B cell (primary cell): ENCODE measurements around the gene C3orf22. TPM values are rescaled to one million over a fixed set of nuclear protein-coding genes. Genes with fewer than 3 reads are reported as not detected.

ENCODE experiments used
- ATAC-seq: fragments of 200-7000 bp; cut with Tn5 transposase; one replicate; pipeline ENCODE4 v1.10.0; 2021; ENCODE audit warnings: low read depth, mild to moderate bottlenecking, moderate number of reproducible peaks, moderate library complexity
- CTCF ChIA-PET: fragments of 350-600 bp; sonication (Branson Sonifier 250); formaldehyde crosslinking; loops from one replicate; lab custom pipeline; 2021; ENCODE audit warnings: antibody characterized with exemption, inconsistent platforms; lab: Charles Lee
- POLR2A ChIA-PET: fragments of 350-600 bp; sonication (Branson Sonifier 250); formaldehyde crosslinking; loops from one replicate; lab custom pipeline; 2021; ENCODE audit warnings: antibody characterized with exemption; lab: Charles Lee
- DNase-seq: peaks from one replicate; pipeline ENCODE4 v3.0.0; 2013
- H2AFZ ChIP-seq: 2 replicates; pipeline ENCODE4 v1.6.1; 2012; ENCODE audit warnings: mild to moderate bottlenecking, low read depth, low read length; ENCODE audit not compliant: insufficient read depth, poor library complexity, severe bottlenecking
- H3K27ac ChIP-seq, 2 donors: 1 replicate in 1 of 2; 2 replicates in 1 of 2; pipeline ENCODE4 v1.5.1; 2012 to 2013; ENCODE audit warnings: low read length in 2 of 2, mild to moderate bottlenecking in 2 of 2, moderate library complexity in 1 of 2
- H3K27me3 ChIP-seq, 4 experiments: fragments of 200-600 bp in 1 of 4; sonication (generic) in 1 of 4; replicated peaks in 1 of 4; 1 replicate in 2 of 4; 2 replicates in 2 of 4; pipeline versions ENCODE4 v1.6.1 to v1.7.0; 2013 to 2016; ENCODE audit warnings: low read length in 3 of 4, mild to moderate bottlenecking in 2 of 4, mixed read lengths in 1 of 4, moderate library complexity in 1 of 4; ENCODE audit not compliant: insufficient read depth in 4 of 4, control insufficient read depth in 3 of 4; ENCODE audit errors: control extremely low read depth in 1 of 4
- H3K36me3 ChIP-seq, 2 experiments: replicated peaks in 1 of 2; 1 replicate in 1 of 2; 2 replicates in 1 of 2; pipeline versions ENCODE4 v1.6.1 to v1.7.1; 2013; ENCODE audit warnings: low read length in 1 of 2; ENCODE audit not compliant: insufficient read depth in 2 of 2, control insufficient read depth in 1 of 2; ENCODE audit errors: control extremely low read depth in 1 of 2, extremely low read depth in 1 of 2
- H3K4me1 ChIP-seq, 2 donors: fragments of 200-600 bp in 1 of 2; sonication (generic) in 1 of 2; 1 replicate in 1 of 2; 2 replicates in 1 of 2; pipeline versions ENCODE4 v1.5.1 to v1.6.1; 2013 to 2017; ENCODE audit warnings: low read length in 2 of 2; ENCODE audit not compliant: control insufficient read depth in 2 of 2, insufficient read depth in 2 of 2
- H3K4me2 ChIP-seq: replicated peaks from 2 replicates; pipeline ENCODE3; 2012; ENCODE audit warnings: mild to moderate bottlenecking, low read depth, low read length; ENCODE audit not compliant: poor library complexity, severe bottlenecking
- H3K4me3 ChIP-seq, 5 experiments: fragments of 200-600 bp in 1 of 5; sonication (generic) in 1 of 5; 1 replicate in 3 of 5; 2 replicates in 2 of 5; pipeline versions ENCODE4 v1.5.1 to v1.7.0; 2011 to 2016; ENCODE audit warnings: low read length in 4 of 5, mild to moderate bottlenecking in 4 of 5, low read depth in 2 of 5, control low read depth in 1 of 5, moderate library complexity in 1 of 5; ENCODE audit not compliant: insufficient read depth in 1 of 5; ENCODE audit errors: control extremely low read depth in 1 of 5, extremely low read depth in 1 of 5
- H3K79me2 ChIP-seq: fragments of 200-600 bp; sonication (generic); one replicate; pipeline ENCODE4 v1.6.0; 2016; ENCODE audit warnings: low read length; ENCODE audit not compliant: control insufficient read depth, insufficient read depth
- H3K9ac ChIP-seq: fragments of 200-600 bp; sonication (generic); 2 replicates; pipeline ENCODE4 v1.6.1; 2017; ENCODE audit warnings: mild to moderate bottlenecking, low read length, moderate library complexity
- H3K9me3 ChIP-seq, 3 donors: one replicate each; pipeline versions ENCODE4 v1.6.1 to v1.7.1; 2013; ENCODE audit warnings: low read length in 2 of 3; ENCODE audit not compliant: control insufficient read depth in 2 of 3, insufficient read depth in 1 of 3; ENCODE audit errors: control extremely low read depth in 1 of 3
- H4K20me1 ChIP-seq: 2 replicates; pipeline ENCODE4 v1.6.0; 2012; ENCODE audit warnings: mild to moderate bottlenecking, low read length; ENCODE audit not compliant: insufficient read depth, control insufficient read depth, poor library complexity, severe bottlenecking
- H3K27ac Mint-ChIP-seq: one replicate; pipeline ENCODE4 v1.8.0; 2021; ENCODE audit warnings: mixed read lengths
- H3K27me3 Mint-ChIP-seq: one replicate; pipeline ENCODE4 v1.8.0; 2021; ENCODE audit warnings: mixed read lengths
- H3K4me1 Mint-ChIP-seq: one replicate; pipeline ENCODE4 v1.8.0; 2021; ENCODE audit warnings: mixed read lengths
- H3K4me3 Mint-ChIP-seq: one replicate; pipeline ENCODE4 v1.8.0; 2021; ENCODE audit warnings: mixed read lengths
- H3K9me3 Mint-ChIP-seq: one replicate; pipeline ENCODE4 v1.8.0; 2022; ENCODE audit warnings: mixed read lengths; ENCODE audit not compliant: insufficient read depth
- EZH2 ChIP-seq: IDR thresholded peaks from 2 replicates; pipeline ENCODE4 v1.6.1; 2012; ENCODE audit warnings: borderline replicate concordance, low read depth, mild to moderate bottlenecking, moderate library complexity, low read length; ENCODE audit not compliant: insufficient read depth, poor library complexity, severe bottlenecking
- WGBS: methylation state at CpG from one replicate; pipeline ENCODE4 v1.1.5; 2013; ENCODE audit warnings: missing lambda C conversion rate; ENCODE audit not compliant: insufficient coverage; 5-methylcytosine and 5-hydroxymethylcytosine counted together
- intact Hi-C: fragments of 100-400 bp; cut with micrococcal nuclease; formaldehyde crosslinking; loops from one replicate; pipeline ENCODE4 v1.10.0; 2022
- polyA plus RNA-seq: library from polyadenylated mRNA; depleted of rRNA; stranded (reverse); fragments of >200 nt; gene quantifications from 2 replicates; pipeline ENCODE4 v1.2.3, GENCODE V29; 2012
- total RNA-seq, 2 donors: library from RNA; stranded (reverse); fragments of 120-200 nt in 1 of 2; gene quantifications; 1 replicate in 1 of 2; 2 replicates in 1 of 2; pipeline versions ENCODE4 v1.2.3 to v1.2.4, GENCODE V29; 2013 to 2022
- TF ChIP-seq, protein P1 (sequence below): fragments of 200-600 bp; IDR thresholded peaks from one replicate; pipeline ENCODE4 v1.8.0; 2022; ENCODE audit warnings: antibody characterized with exemption, mild to moderate bottlenecking

The C3orf22 gene
- total and polyA plus RNA-seq, 2 donors (not counting 1 experiment from before 2014, with no cell fraction given) = not detected

DNA sequence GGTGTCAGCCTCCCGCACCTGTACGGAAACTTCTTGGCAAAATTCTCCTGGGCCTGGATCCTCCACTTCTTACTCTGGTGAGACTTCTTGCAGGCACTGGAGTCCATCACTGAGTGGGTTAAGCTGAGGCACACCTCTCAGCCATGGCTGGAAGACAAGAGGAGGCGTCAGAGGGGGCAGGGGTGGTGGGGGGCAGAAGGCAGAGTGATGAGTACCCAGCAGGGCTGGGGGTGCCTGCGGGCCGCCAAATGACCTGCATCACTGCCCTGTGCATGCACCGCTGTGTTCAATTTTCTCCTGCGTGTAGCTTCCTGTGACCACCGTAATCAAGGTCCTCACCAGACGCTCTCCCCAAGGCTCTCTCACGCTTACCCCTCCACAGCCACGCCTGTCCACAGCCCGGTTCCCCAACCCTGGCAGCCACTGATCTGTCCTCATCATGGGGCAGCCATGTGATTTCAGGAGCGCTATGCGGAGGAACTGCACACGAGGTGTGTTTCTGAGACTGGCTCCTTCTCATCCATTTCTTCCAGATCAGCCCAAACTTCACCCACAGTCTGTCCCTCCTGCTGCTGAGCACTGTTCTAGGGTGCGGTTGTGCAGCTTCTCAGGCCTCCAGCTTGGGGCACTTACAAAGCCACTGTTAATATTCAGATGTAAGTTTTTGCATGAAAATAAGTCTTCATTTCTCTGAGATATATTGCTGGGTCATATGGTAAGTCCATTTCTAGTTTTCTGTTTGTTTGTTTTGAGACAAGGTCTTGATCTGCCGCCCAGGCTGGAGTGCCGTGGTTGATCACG, 5.2 kb downstream of the C3orf22 start:
- H3K9me3 ChIP-seq = no peaks in the 10 kb centered on the region
- no peak overlapping the region for H3K4me3 ChIP-seq
- no peak overlapping the region for H3K4me2 ChIP-seq
- no peak overlapping the region for H3K27ac ChIP-seq
- no peak for ATAC-seq
- no peak for TF ChIP-seq EZH2
- TF ChIP-seq, protein P1, sequence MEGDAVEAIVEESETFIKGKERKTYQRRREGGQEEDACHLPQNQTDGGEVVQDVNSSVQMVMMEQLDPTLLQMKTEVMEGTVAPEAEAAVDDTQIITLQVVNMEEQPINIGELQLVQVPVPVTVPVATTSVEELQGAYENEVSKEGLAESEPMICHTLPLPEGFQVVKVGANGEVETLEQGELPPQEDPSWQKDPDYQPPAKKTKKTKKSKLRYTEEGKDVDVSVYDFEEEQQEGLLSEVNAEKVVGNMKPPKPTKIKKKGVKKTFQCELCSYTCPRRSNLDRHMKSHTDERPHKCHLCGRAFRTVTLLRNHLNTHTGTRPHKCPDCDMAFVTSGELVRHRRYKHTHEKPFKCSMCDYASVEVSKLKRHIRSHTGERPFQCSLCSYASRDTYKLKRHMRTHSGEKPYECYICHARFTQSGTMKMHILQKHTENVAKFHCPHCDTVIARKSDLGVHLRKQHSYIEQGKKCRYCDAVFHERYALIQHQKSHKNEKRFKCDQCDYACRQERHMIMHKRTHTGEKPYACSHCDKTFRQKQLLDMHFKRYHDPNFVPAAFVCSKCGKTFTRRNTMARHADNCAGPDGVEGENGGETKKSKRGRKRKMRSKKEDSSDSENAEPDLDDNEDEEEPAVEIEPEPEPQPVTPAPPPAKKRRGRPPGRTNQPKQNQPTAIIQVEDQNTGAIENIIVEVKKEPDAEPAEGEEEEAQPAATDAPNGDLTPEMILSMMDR = no peak
- Mint-ChIP-seq H3K9me3 (no peaks in the 10 kb centered on the region), H3K4me1 (no peaks in the 10 kb centered on the region), H3K27me3 (peaks cover 6% of the 10 kb centered on the region), H3K4me3 (no peak overlapping the region), H3K27ac (no peak overlapping the region)
- no peak overlapping the region for H2AFZ ChIP-seq
- no peaks in the 10 kb centered on the region for H3K79me2 ChIP-seq
- DNase-seq = no peak
- H3K27me3 ChIP-seq = no peaks in the 10 kb centered on the region
- no peaks in the 10 kb centered on the region for H3K36me3 ChIP-seq
- POLR2A ChIA-PET = no interaction called here
- CTCF ChIA-PET = no interaction called here
- H3K4me1 ChIP-seq = no peaks in the 10 kb centered on the region
- 94% methylated on average over 17 of the region's 19 CpGs for WGBS
- no peaks in the 10 kb centered on the region for H4K20me1 ChIP-seq
- no peak overlapping the region for H3K9ac ChIP-seq
- intact Hi-C loops = no loop called here

DNA sequence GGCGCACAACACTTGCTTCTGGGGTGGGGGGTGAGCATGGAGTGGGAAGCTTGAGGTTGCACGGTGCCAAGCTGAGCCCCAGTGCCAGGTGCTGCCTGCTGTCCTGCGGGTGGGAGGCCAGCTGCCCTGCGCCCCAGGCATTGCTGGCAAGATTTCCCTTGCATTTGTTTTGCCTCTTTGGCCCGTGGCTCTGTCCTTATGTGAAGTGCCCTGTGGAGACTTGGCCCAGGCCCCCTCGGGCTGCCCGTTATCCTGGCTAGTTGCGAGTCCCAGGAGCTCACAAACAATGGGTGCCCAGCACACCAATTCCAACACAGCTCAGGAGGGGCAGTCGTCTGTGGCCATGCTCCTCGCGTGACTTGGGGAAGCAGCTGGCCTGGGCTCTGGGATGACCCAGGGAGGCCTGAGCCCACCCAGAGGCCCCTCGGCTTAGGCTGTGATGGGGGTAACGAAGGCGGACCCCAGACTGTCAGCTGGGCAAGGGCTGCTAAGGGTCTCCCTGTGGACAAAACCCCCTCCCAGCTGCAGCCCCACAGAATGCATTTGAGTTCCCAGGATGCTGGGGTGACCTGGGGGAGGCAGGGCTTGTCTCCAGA, 5.9 kb downstream of the C3orf22 start:
- intact Hi-C loops = no loop called here
- peaks cover 6% of the 10 kb centered on the region for H3K27me3 Mint-ChIP-seq
- Histone ChIP-seq H3K36me3 (no peaks in the 10 kb centered on the region), H3K27me3 (no peaks in the 10 kb centered on the region), H2AFZ (no peak overlapping the region), H3K27ac (no peak overlapping the region), H3K9me3 (no peaks in the 10 kb centered on the region), H3K4me2 (no peak overlapping the region), H3K4me3 (no peak overlapping the region), H4K20me1 (no peaks in the 10 kb centered on the region), H3K9ac (no peak overlapping the region), H3K4me1 (no peaks in the 10 kb centered on the region), H3K79me2 (no peaks in the 10 kb centered on the region)
- CTCF ChIA-PET = no interaction called here
- ATAC-seq (no peak), DNase-seq (no peak)
- H3K4me3 Mint-ChIP-seq = no peak overlapping the region
- WGBS = 87% methylated on average over 14 of the region's 14 CpGs
- H3K9me3 Mint-ChIP-seq = no peaks in the 10 kb centered on the region
- POLR2A ChIA-PET = no interaction called here
- TF ChIP-seq EZH2 = no peak
- TF ChIP-seq, protein P1 = no peak
- H3K4me1 Mint-ChIP-seq = no peaks in the 10 kb centered on the region
- no peak overlapping the region for H3K27ac Mint-ChIP-seq
